Stimulated activated CD8-positive, alpha-beta memory T cell treated with anti-CD3 and anti-CD28 coated beads, Interleukin-12 subunit alpha, Interleukin-12 subunit beta, amount 100 ng/mL, for 1 hour (primary cell): ENCODE results near the gene PKP4.
"Not testable (repeated sequence)": the region's sequence is repeated elsewhere in the genome, so short reads cannot be mapped to it uniquely, and the experiment has no call there.

Source experiments
- DNase-seq: peaks from one replicate; pipeline ENCODE4 v3.0.0-alpha.2; 2020; ENCODE audit warnings: low read depth

Gene PKP4

GRCh38 chr2:158473300-158473699 lies 16.5 kb downstream of the PKP4 start:
- DNase-seq: not testable (repeated sequence)

- no peak for DNase-seq
Observed at GRCh38 chr2:158473719-158474392, 17.1 kb downstream of the PKP4 start.

GRCh38 chr2:158474526-158475011 lies 17.8 kb downstream of the PKP4 start:
- not testable (repeated sequence) for DNase-seq

DNA sequence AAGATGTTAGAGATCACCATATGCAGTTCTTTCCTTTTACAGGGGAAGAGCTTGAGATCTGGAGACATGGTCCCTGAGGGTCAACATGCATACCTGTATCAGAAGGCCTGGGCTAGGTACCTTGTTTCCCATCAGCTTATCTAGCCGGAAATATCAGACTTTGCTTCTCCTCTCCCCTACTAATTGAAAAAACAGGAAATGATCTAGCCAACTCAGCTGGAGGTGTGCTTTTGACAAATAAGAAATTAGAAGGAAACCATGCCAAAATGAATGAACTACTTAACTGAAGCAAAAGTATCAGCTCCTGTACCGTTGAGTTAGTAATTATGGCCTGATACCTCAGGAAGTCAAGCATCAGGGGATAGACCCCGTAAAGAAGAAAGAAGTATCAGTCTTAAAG lies 20.4 kb downstream of the PKP4 start:
- DNase-seq: no peak

DNA sequence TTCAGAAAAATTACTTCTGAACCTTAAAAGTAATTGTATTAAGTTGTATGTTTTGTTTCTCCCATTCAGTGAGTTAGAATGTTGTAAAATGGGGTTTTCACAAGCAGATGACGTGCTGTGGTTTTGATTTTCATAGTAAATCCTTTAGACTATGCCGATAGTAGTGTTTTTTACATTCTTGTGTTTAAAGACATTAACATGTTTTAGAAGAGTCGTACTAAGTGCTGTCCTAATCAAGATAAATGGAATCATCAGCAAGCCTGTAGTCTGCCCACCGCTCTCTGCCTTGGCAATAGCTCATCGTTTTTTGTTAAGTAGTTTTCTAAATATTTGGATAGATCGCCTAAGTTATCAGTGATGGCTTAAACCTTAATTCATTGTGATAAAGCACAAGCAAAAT lies 21.5 kb downstream of the PKP4 start:
- DNase-seq: no peak

DNA sequence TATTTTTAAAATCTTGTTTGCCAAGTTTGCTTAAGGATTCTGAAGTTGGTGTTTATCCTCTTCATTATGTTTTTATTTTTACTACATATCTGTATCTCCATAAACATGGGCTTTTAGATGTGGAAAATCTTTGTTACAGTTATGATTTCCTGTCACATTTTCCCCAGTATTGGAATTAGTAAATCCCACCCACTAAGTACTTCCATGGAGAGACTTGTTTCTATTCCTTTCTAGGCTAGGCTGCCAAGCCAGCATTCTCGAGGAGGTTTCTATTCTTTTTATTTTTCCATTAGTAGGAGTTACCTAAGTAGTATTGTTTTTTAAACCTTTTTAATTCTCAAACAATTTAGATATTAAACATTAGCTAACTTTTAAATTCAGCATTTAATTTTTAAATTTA lies 22.1 kb downstream of the PKP4 start:
- no peak for DNase-seq

DNA sequence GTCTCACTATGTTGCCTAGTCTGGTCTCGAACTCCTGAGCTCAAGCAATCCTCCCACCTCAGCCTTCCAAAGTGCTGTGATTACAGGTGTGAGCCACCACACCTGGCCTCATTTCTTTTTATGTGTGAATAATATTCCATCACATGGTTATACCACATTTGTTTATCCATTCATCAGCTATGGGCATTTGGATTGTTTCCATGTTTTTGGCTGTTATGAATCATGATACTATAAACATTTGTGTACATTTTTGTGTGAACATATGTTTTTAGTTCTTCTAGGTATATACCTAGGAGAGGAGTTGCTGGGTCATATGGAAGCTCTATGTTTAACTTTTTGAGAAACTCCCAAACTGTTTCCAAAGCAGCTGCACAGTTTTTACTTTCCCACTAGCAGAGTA lies 24.4 kb downstream of the PKP4 start:
- no peak for DNase-seq

- no peak for DNase-seq
Observed at GRCh38 chr2:158482594-158482993, 25.8 kb downstream of the PKP4 start.

DNA sequence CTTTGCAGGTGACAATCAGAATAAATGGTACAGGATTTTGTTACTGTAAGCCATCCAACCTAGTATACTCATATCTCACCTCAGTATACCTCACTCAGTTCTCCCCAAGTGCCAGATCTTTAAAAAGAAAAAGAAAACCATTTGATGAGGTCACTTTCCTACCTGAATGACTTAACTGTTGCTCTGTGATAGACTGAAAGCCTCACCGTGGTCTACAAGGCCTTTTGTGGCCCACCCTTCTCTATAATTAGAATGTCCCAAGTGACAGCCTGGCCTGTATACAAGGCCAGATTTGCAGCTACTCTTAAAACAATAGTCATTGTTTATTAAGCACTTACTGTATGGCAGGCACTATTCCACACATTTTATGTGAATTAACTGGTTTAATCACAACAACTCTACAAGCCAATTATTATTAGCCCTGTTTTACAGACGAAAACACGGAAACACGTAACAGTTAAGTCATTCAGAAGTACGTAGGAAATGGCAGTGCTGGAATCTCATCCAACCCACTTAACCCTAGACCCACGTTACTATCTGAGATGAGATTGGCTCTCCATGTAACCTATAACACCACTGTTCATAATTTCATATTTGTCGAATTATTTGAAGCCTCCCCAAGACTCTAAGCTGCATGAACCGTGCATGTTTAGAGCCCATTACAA lies 28.3 kb downstream of the PKP4 start:
- DNase-seq: no peak

- DNase-seq: no peak
Observed at GRCh38 chr2:158486150-158486969, 29.6 kb downstream of the PKP4 start.

GRCh38 chr2:158486970-158487325 lies 30.2 kb downstream of the PKP4 start:
- DNase-seq: no peak

DNA sequence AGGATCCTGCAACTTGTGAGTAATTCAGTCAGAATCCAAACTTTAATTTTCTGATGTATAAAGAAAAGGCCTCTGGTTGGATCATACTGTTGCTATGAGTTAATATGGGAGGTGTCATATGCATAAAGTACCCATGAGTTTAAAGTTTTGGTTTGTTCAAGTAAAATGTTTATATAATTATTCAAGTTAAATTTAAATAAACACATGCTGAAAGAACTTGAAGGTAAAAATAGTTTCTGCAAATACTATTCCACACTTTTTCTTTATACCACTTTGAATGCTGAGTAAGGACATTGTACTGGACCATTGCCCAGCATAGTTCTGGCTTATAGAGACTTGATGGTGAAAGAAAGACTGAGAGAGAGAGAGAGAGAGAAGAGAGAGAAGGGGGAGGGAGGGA lies 30.7 kb downstream of the PKP4 start:
- DNase-seq: no peak

- no peak for DNase-seq
Observed at GRCh38 chr2:158488442-158489216, 31.9 kb downstream of the PKP4 start.

DNA sequence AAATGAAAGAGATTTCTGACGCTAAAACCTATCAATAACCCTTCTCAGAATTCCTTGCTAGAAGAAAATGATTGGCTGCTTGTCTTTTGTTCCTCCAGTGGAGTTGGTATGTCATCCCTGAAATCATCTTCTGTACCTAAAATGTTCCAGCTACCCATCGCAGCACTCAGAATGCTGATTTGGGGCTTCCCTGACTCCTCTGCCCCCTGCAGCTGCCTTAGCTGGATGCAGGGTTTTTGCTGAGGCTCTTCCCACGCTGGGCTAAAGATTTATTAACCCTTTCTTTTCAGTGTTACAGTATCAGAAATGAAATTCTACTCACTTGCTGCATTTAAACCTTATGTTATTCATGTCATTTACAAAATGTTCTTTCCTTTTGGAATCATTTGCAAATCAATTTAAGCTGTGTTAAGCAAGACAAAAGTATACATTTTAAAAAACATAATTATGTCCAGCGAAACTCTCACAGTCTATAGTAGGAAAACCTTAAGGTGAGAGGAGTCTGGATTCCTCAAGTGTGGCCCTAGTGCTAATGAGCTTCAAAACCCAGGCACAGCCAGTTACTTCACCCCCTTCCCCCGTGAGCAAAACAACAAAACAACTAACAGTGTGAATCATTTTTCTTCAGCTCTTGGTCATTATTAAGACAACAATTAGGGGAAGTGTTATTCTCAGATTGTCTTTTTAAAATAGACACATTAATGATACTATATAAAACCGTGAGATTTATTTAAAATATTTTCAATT lies 32.8 kb downstream of the PKP4 start:
- no peak for DNase-seq

DNA sequence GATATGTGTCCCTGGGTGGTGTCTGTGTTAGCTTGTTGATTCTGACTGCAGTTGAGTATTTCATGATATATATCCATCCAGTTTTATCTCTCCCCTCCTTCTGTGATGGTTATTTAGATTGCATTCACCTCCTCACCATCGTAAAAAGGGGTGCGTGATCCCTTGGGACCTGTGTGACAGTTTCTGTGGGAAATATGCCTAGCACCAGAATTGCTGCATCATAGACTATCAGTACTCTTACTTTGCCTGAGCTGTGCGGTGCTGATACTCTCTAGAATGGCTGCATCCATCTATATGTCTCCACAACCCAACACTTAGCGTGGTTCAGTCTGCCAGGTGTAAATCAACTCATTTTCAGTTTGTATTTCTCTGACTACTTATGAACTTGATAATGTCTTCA lies 34.3 kb downstream of the PKP4 start:
- DNase-seq: no peak

GRCh38 chr2:158493458-158493857 lies 36.7 kb downstream of the PKP4 start:
- no peak for DNase-seq

- no peak for DNase-seq
Observed at GRCh38 chr2:158495175-158495574, 38.4 kb downstream of the PKP4 start.

DNA sequence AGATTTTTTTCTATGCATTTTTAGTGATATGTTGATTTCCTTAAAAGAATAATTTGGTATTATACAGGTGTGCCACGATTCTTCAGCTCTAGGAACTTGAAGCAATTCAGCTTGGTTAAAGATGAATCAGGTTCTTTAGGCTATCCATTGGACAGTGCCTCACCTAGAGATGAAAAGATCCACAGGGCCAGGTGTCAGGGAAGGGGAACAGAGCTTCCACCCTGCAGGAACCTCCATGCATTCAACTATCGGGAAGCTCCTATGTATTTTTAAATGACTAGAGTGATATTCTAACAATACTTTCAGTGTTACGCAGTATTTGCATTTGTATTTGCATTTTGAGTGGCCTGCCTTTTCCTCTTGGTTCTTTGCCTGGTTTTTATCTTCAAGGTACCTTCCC lies 40.2 kb downstream of the PKP4 start:
- DNase-seq: no peak

- no peak for DNase-seq
Observed at GRCh38 chr2:158497486-158497885, 40.7 kb downstream of the PKP4 start.

GRCh38 chr2:158498043-158498748 lies 41.4 kb downstream of the PKP4 start:
- no peak for DNase-seq

DNA sequence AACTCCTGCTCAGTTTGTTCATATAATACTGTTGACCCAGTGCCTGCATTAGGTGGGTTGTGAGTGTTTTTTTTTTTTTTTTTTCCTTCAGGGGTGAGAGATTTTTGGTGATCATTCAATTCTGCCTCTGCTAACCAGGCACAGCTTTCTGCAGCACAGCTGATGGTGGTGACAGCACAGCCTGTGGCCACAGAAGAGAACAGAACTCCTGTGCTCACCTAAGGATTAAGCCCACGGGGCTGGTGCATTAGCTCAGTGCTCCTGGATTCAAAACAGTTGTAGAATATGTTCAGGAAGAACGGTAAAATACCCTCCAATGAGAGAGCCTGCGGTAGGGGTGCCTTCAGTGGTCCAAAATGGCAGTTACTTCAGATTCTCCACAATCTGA lies 42.0 kb downstream of the PKP4 start:
- DNase-seq: no peak
